NCI-H2081 treated with DMSO at 0.1 percent for 48 hours (cell line): ENCODE data around the gene KLK8.

Experiments used
- DNase-seq: peaks from one replicate; lab custom pipeline; 2025; lab: John Stamatoyannopoulos, UW

The KLK8 gene

GRCh38 chr19:51001515-51001914, at the start of gene KLK8:
Gene KLK8, minus strand, starts transcription at chr19:51001604. Its CDS starts 437 bp downstream, at chr19:51001167.
- DNase-seq, result no peak

GRCh38 chr19:51047031-51047335, 45.6 kb upstream of the KLK8 start:
- DNase-seq, result no peak

- DNase-seq, result no peak
Measured at GRCh38 chr19:51044327-51044726, 42.9 kb upstream of the KLK8 start.

- no peak for DNase-seq
Measured at GRCh38 chr19:51043497-51043896, 42.1 kb upstream of the KLK8 start.

- no peak for DNase-seq
Measured at GRCh38 chr19:51040151-51040550, 38.7 kb upstream of the KLK8 start.

- no peak for DNase-seq
Measured at GRCh38 chr19:51036519-51036918, 35.1 kb upstream of the KLK8 start.

- DNase-seq, result no peak
Measured at GRCh38 chr19:51034704-51035103, 33.3 kb upstream of the KLK8 start, which contains the start of gene KLK12. Gene KLK12, minus strand, starts transcription at chr19:51035002. Its CDS starts 381 bp downstream, at chr19:51034621.

- DNase-seq, result no peak
Measured at GRCh38 chr19:51031880-51032225, 30.4 kb upstream of the KLK8 start.

GRCh38 chr19:51031220-51031879, 29.9 kb upstream of the KLK8 start:
- DNase-seq, result no peak

- DNase-seq, result no peak
Measured at GRCh38 chr19:51030631-51031030, 29.2 kb upstream of the KLK8 start.

- DNase-seq, result no peak
Measured at GRCh38 chr19:51029718-51030117, 28.3 kb upstream of the KLK8 start.

GRCh38 chr19:51027873-51028272, 26.5 kb upstream of the KLK8 start:
- DNase-seq, result no peak

GRCh38 chr19:51027126-51027806, 25.9 kb upstream of the KLK8 start:
- DNase-seq, result no peak

- DNase-seq, result no peak
Measured at GRCh38 chr19:51026554-51026831, 25.1 kb upstream of the KLK8 start, which contains the start of gene KLK11. Gene KLK11, minus strand, starts transcription at chr19:51026616. Its CDS starts 985 bp downstream, at chr19:51025631.

GRCh38 chr19:51025809-51026553, 24.6 kb upstream of the KLK8 start:
- DNase-seq, result no peak

- no peak for DNase-seq
Measured at GRCh38 chr19:51025401-51025800, 24.0 kb upstream of the KLK8 start.

- no peak for DNase-seq
Measured at GRCh38 chr19:51024924-51025323, 23.5 kb upstream of the KLK8 start.

GRCh38 chr19:51023946-51024345, 22.5 kb upstream of the KLK8 start:
- no peak for DNase-seq

GRCh38 chr19:51022526-51022925, 21.1 kb upstream of the KLK8 start:
- no peak for DNase-seq

- DNase-seq, result no peak
Measured at GRCh38 chr19:51020988-51021651, 19.7 kb upstream of the KLK8 start.

- DNase-seq, result no peak
Measured at GRCh38 chr19:51019544-51019925, 18.1 kb upstream of the KLK8 start, which contains the start of gene KLK10. Gene KLK10, minus strand, starts transcription at chr19:51019709. Its CDS starts 579 bp downstream, at chr19:51019130.

GRCh38 chr19:51018745-51019543, 17.5 kb upstream of the KLK8 start:
- no peak for DNase-seq
